Stromal cell of bone marrow (primary cell): ENCODE data around the gene PITX1.
"Not testable (repeated sequence)": the region's sequence is repeated elsewhere in the genome, so short reads cannot be mapped to it uniquely, and the experiment has no call there.

Experiments used
- DNase-seq: peaks from one replicate; pipeline ENCODE4 v3.0.0-alpha.2; 2012; ENCODE audit warnings: low read depth

PITX1 gene

GRCh38 chr5:135010502-135011354 is 23.3 kb downstream of the PITX1 start:
- DNase-seq = no peak

- DNase-seq = no peak
Observed at GRCh38 chr5:135009736-135010501, 24.1 kb downstream of the PITX1 start.

- no peak for DNase-seq
Observed at GRCh38 chr5:135008981-135009735, 24.9 kb downstream of the PITX1 start.

GRCh38 chr5:135008556-135008955 is 25.5 kb downstream of the PITX1 start:
- DNase-seq = no peak

- DNase-seq = no peak
Observed at GRCh38 chr5:135007749-135008363, 26.2 kb downstream of the PITX1 start.

DNA sequence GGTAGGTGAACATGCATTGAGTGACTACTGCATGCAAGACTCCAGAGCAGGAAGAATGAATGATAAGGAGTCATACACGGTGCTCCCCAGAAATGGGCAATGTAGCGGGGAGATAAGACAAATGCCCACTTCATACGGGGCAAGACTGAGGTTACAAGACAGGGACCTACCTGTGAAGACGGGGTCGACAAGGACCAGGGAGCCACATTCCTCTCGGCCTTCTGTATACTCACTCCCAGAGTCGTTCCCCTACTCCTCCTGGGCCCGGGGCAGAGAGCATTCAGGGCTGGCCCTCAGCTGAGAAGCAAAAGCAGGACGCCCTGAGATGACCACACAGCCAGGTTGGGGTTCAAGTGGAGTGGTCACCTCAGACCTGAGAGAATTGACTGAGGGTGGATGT is 26.7 kb downstream of the PITX1 start:
- no peak for DNase-seq

- DNase-seq = no peak
Observed at GRCh38 chr5:135005076-135005475, 29.0 kb downstream of the PITX1 start.

- DNase-seq = no peak
Observed at GRCh38 chr5:135004376-135004775, 29.7 kb downstream of the PITX1 start.

GRCh38 chr5:134998068-134998467 is 36.0 kb downstream of the PITX1 start:
- not testable (repeated sequence) for DNase-seq

DNA sequence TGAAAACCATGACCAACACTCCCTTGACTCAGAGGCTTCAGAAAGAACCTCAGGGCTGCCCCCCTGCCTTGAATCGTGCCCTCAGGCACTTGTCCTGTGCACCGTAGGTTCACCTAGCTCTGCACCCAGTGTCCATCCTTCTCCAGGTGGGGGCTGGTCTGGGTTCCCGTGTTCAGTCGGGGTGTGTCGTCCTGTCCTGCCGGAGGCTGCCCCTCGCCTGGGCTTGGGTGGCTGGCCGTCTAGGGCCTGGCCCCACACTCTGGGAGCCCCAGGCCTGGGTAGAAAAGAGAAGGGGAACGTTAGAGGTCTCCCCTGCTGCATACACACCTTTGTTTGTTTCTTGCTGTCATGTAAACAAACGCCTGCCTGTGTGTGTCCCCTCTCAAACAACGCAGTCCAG is 37.0 kb downstream of the PITX1 start:
- DNase-seq = no peak

DNA sequence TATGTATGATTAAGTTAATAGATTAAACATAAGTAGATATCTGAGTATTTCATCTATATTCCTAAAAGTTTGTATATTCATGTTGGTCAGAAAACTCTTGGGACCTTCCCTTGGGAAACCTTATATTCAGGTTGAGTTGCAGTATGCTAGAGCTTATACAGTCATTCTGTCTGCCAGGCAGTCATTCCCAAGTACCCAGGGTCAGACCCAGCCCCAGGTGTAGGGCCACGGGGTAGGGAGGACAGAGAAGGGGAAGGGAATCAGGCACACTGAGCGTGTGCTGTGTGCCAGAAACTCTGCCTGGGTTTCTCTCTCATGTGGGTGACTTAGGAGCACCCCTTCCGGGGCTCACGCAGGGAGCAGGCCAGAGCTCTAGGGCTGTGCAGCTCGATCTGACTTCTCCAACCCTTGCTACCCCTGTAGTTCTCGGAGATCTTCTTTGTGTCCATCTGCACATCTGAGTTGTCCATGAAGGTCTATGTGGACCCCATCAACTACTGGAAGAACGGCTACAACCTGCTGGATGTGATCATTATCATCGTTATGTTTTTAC is 38.1 kb downstream of the PITX1 start:
- no peak for DNase-seq

DNA sequence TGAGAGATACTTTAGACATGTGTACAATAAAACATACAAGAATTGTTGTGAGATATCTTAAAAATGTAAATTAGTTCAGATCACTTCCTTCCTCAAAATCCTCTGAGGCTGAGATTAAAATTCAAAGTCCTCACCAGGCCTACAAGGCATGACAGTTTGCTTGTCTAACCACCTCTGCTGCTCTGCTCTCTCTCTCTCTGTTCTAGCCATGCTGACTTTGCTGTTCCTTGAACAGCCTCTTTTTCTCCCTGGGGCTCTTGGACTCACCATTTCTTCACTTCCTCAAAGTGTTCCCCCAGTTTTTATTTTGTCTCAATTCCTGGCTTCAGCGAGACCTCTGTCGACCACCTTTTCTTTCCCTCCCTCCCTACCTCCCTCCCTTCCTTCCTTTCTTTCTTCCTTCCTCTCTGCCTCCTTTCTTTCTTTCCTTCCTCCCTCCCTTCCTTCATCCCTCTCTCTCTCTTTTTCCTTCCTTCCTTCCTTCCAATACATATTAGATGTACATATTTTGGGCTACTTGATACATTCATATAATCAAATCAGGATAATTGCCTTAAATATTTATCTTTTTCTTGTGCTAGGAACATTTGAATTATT is 39.4 kb downstream of the PITX1 start:
- DNase-seq = no peak

- no peak for DNase-seq
Observed at GRCh38 chr5:134993161-134993560, 40.9 kb downstream of the PITX1 start.

DNA sequence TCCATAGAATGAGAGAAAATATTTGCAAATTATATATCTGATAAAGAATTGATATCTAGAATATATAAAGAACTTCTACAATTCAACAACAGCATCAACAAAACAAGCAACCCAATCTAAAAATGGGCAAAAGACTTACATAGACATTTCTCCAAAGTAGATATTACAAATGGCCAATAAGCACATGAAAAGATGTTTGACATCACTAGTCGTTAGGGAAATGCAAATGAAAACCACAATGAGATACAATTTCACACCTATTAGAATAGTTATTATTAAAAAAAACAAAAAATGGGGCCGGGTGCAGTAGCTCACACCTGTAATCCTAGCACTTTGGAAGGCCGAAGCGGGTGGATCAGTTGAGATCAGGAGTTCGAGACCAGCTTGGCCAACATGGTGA is 41.9 kb downstream of the PITX1 start:
- DNase-seq = no peak

DNA sequence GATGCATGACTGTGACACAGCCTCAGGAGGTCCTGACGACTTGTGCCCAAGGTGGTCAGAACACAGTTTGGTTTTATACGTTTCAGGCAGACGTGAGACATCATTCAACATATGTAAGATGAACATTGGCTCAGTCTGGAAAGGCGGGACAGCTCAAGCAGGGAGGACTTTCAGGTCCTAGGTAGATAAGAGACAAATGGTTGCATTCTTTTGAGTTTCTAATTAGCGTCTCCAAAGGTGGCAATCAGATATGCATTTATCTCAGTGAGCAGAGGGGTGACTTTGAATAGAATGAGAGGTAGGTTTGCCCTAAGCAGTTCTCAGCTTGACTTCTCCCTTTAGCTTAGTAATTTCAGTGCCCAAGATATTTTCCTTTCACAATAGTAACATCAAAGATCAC is 43.8 kb downstream of the PITX1 start:
- not testable (repeated sequence) for DNase-seq

DNA sequence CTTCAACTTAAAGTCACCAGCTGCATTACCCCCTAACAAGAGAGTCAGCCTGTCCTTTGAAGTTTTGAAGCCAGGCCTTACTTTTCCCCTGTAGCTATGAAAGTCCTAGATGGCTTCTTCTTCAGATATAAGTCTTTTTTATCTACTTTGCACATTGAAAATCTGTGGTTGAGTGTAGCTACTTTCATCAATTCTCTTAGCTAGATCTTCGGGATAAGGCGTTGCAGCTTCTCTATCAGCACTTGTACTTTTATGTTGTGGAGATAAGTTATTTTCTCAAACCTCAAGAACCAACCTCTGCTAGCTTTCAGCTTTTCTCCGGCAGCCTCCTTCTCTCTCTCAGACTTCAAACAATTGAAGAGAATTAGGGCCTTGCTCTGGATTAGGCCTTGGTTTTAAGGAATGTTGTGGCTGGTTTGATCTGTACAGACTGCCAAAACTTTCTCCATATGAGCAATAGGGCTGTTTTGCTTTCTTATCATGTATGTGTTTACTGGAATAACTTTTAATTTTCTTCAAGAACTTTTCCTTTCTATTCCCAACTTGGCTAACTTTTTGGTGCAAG is 44.7 kb downstream of the PITX1 start:
- DNase-seq = peak; percentile 20

DNA sequence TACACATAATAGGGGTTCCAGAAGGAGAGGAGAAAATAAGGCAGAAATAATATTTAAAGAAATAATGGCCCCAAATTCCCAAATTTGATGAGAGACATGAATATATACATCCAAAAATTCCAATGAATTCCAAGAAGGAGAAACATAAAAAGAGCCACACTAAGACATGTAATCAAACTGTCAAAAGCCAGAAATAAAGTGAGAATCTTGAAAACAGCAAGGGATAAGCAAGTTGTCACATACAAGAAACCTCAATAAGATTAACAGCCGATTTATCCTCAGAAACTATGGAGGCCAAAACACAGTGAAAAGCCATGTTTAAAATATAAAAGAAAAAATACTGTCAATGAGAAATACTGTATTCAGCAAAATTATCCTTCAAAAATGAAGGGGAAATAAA is 51.8 kb downstream of the PITX1 start:
- peak; percentile 1 for DNase-seq

GRCh38 chr5:134979416-134979815 is 54.6 kb downstream of the PITX1 start:
- no peak for DNase-seq
